ENCODE measurements around the gene GNAT1.

DNA sequence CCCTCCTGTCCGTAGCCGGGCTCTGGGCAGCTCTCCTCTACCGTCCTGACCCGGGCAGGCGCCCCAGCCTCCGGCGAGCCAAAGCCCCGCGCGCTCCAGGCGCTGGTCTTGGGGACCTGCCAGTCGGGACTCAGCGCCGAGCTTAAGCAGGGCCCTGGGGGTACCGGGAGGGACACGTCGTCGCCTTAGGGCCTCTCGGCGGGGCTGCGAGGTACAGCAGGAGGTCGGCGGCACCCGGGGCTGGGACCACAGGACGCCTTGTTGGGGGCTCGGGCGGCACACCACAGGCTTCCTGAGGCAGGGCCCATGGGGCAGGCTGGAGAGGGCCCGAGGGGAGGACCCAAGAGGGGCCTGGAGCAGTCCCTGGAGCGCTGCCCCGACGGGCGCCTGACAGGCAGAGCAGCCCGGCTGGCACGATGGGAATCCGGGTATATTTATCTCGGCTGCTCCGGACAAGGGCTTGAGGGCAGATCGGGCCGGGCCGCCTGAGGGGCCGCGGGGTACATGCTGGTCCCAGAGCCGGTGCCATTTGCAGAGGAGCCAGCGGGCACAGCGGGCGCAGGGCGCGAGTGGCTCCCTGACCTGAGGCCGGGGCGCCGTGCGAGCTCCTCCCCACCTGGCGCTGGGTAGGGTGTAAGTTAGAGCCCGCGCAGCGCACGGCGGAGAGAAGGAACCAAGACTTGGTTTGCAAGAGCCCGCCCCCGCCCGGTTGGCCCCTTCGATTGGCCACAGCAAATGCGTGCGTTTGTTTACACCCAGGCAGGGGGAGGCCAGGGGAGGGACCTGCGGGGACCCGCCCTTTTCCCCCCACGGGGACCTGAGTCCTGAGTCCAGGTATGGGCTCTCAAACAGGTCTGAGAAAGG lies 14.2 kb downstream of the GNAT1 start:
- TF ChIP-seq TEAD4 (CRISPR knock-in tag; IDR thresholded peaks at IDR 0.05), result no peak
- TF ChIP-seq, protein P1, sequence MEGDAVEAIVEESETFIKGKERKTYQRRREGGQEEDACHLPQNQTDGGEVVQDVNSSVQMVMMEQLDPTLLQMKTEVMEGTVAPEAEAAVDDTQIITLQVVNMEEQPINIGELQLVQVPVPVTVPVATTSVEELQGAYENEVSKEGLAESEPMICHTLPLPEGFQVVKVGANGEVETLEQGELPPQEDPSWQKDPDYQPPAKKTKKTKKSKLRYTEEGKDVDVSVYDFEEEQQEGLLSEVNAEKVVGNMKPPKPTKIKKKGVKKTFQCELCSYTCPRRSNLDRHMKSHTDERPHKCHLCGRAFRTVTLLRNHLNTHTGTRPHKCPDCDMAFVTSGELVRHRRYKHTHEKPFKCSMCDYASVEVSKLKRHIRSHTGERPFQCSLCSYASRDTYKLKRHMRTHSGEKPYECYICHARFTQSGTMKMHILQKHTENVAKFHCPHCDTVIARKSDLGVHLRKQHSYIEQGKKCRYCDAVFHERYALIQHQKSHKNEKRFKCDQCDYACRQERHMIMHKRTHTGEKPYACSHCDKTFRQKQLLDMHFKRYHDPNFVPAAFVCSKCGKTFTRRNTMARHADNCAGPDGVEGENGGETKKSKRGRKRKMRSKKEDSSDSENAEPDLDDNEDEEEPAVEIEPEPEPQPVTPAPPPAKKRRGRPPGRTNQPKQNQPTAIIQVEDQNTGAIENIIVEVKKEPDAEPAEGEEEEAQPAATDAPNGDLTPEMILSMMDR (IDR thresholded peaks at IDR 0.05), result no peak
- TF ChIP-seq, protein P2, sequence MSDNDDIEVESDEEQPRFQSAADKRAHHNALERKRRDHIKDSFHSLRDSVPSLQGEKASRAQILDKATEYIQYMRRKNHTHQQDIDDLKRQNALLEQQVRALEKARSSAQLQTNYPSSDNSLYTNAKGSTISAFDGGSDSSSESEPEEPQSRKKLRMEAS (CRISPR knock-in tag; IDR thresholded peaks at IDR 0.05), result peak; percentile 28
- no peak for TF ChIP-seq GRHL2 (CRISPR knock-in tag; IDR thresholded peaks at IDR 0.05; ENCODE audit: insufficient replicate concordance, severe bottlenecking)
- TF ChIP-seq NFATC4 (CRISPR knock-in tag; IDR thresholded peaks at IDR 0.05), result no peak
- no peak for TF ChIP-seq IRF2 (CRISPR knock-in tag; IDR thresholded peaks at IDR 0.05; ENCODE audit: borderline replicate concordance, low read depth)
- no peak for TF ChIP-seq ETV6 (CRISPR knock-in tag; IDR thresholded peaks at IDR 0.05)
- TF ChIP-seq ELF4 (CRISPR knock-in tag; IDR thresholded peaks at IDR 0.05; ENCODE audit: low read depth), result no peak
- peak; percentile 39; the same call in 1 of the 2 replicates for TF ChIP-seq TP53 (CRISPR knock-in tag; IDR thresholded peaks at IDR 0.05)
- TF ChIP-seq, protein P3, sequence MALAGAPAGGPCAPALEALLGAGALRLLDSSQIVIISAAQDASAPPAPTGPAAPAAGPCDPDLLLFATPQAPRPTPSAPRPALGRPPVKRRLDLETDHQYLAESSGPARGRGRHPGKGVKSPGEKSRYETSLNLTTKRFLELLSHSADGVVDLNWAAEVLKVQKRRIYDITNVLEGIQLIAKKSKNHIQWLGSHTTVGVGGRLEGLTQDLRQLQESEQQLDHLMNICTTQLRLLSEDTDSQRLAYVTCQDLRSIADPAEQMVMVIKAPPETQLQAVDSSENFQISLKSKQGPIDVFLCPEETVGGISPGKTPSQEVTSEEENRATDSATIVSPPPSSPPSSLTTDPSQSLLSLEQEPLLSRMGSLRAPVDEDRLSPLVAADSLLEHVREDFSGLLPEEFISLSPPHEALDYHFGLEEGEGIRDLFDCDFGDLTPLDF (CRISPR knock-in tag; IDR thresholded peaks at IDR 0.05), result no peak
